ENCODE measurements around the gene SETD4.

Gene SETD4

GRCh38 chr21:36096398-36097290, 36.3 kb upstream of the SETD4 start:
- no peak overlapping the region for H3K27ac ChIP-seq (ENCODE audit: low read depth, low read length, poor library complexity, severe bottlenecking)
- H3K9me2 ChIP-seq (ENCODE audit: low read depth, low read length) = no peaks in the 10 kb centered on the region
- no peak overlapping the region for H3K4me2 ChIP-seq (ENCODE audit: low read length)
- TF ChIP-seq EZH2 (IDR thresholded peaks at IDR 0.05; ENCODE audit: borderline replicate concordance, low read length) (no peak), CTCF (IDR thresholded peaks at IDR 0.05; ENCODE audit: low read length) (no peak)
- no peak overlapping the region for H3K9ac ChIP-seq (ENCODE audit: low read length)
- no peaks in the 10 kb centered on the region for H3K36me3 ChIP-seq (ENCODE audit: insufficient read depth, low read length)
- H3K4me1 ChIP-seq (ENCODE audit: insufficient read depth, low read length, severe bottlenecking) = no peaks in the 10 kb centered on the region
- H2AFZ ChIP-seq (ENCODE audit: low read length) = no peak overlapping the region
- H3K9me3 ChIP-seq (ENCODE audit: low read length) = peaks cover 6% of the 10 kb centered on the region; the same call in 1 of the 2 replicates
- H3K79me2 ChIP-seq (ENCODE audit: insufficient read depth, low read length) = no peaks in the 10 kb centered on the region
- no peaks in the 10 kb centered on the region for H4K20me1 ChIP-seq (ENCODE audit: insufficient read depth, low read length)
- H3F3A ChIP-seq (ENCODE audit: insufficient read depth, low read length) = no peaks in the 10 kb centered on the region
- H3K4me3 ChIP-seq (ENCODE audit: low read depth, low read length, poor library complexity, severe bottlenecking) = no peak overlapping the region
- peaks cover 9% of the 10 kb centered on the region; the same call in 1 of the 2 replicates for H3K27me3 ChIP-seq (ENCODE audit: insufficient read depth, low read length)

GRCh38 chr21:36093512-36093911, 33.2 kb upstream of the SETD4 start:
- Histone ChIP-seq H3K79me2 (ENCODE audit: insufficient read depth, low read length) (no peaks in the 10 kb centered on the region), H3F3A (ENCODE audit: insufficient read depth, low read length) (no peaks in the 10 kb centered on the region), H3K27me3 (ENCODE audit: insufficient read depth, low read length) (peaks cover 9% of the 10 kb centered on the region; the same call in 1 of the 2 replicates), H4K20me1 (ENCODE audit: insufficient read depth, low read length) (no peaks in the 10 kb centered on the region), H3K9me2 (ENCODE audit: low read depth, low read length) (no peaks in the 10 kb centered on the region), H3K4me1 (ENCODE audit: insufficient read depth, low read length, severe bottlenecking) (no peaks in the 10 kb centered on the region), H3K4me3 (ENCODE audit: low read depth, low read length, poor library complexity, severe bottlenecking) (no peak overlapping the region), H3K36me3 (ENCODE audit: insufficient read depth, low read length) (no peaks in the 10 kb centered on the region), H3K27ac (ENCODE audit: low read depth, low read length, poor library complexity, severe bottlenecking) (no peak overlapping the region), H3K9ac (ENCODE audit: low read length) (no peak overlapping the region), H3K4me2 (ENCODE audit: low read length) (no peak overlapping the region), H2AFZ (ENCODE audit: low read length) (no peak overlapping the region), H3K9me3 (ENCODE audit: low read length) (peaks cover 6% of the 10 kb centered on the region; the same call in 1 of the 2 replicates)
- TF ChIP-seq CTCF (IDR thresholded peaks at IDR 0.05; ENCODE audit: low read length) (no peak), EZH2 (IDR thresholded peaks at IDR 0.05; ENCODE audit: borderline replicate concordance, low read length) (no peak)

- H3K9ac ChIP-seq (ENCODE audit: low read length) = no peak overlapping the region
- H3F3A ChIP-seq (ENCODE audit: insufficient read depth, low read length) = no peaks in the 10 kb centered on the region
- peaks cover 9% of the 10 kb centered on the region; the same call in 1 of the 2 replicates for H3K27me3 ChIP-seq (ENCODE audit: insufficient read depth, low read length)
- no peak overlapping the region for H2AFZ ChIP-seq (ENCODE audit: low read length)
- no peaks in the 10 kb centered on the region for H3K36me3 ChIP-seq (ENCODE audit: insufficient read depth, low read length)
- no peaks in the 10 kb centered on the region for H3K79me2 ChIP-seq (ENCODE audit: insufficient read depth, low read length)
- no peak for TF ChIP-seq EZH2 (IDR thresholded peaks at IDR 0.05; ENCODE audit: borderline replicate concordance, low read length)
- TF ChIP-seq CTCF (IDR thresholded peaks at IDR 0.05; ENCODE audit: low read length) = no peak
- H3K4me1 ChIP-seq (ENCODE audit: insufficient read depth, low read length, severe bottlenecking) = no peaks in the 10 kb centered on the region
- peaks cover 6% of the 10 kb centered on the region; the same call in 1 of the 2 replicates for H3K9me3 ChIP-seq (ENCODE audit: low read length)
- H4K20me1 ChIP-seq (ENCODE audit: insufficient read depth, low read length) = no peaks in the 10 kb centered on the region
- no peak overlapping the region for H3K27ac ChIP-seq (ENCODE audit: low read depth, low read length, poor library complexity, severe bottlenecking)
- H3K4me2 ChIP-seq (ENCODE audit: low read length) = no peak overlapping the region
- no peak overlapping the region for H3K4me3 ChIP-seq (ENCODE audit: low read depth, low read length, poor library complexity, severe bottlenecking)
- H3K9me2 ChIP-seq (ENCODE audit: low read depth, low read length) = no peaks in the 10 kb centered on the region
Measured at GRCh38 chr21:36092681-36093080, 32.4 kb upstream of the SETD4 start.

Data from OCI-LY1 (cell line).